Right kidney (tissue), 1 donor: ENCODE results near the gene STX10.
A peak's percentile ranks its signal among the peaks of the same experiment; 100 is the strongest.

Source experiments
- DNase-seq: peaks from one replicate; pipeline ENCODE4 v3.0.0-alpha.2; 2016

The STX10 gene

GRCh38 chr19:13120817-13121216 is 29.4 kb downstream of the STX10 start:
- DNase-seq = no peak

- no peak for DNase-seq
Observed at GRCh38 chr19:13120031-13120430, 30.1 kb downstream of the STX10 start.

GRCh38 chr19:13119627-13120026 is 30.5 kb downstream of the STX10 start:
- DNase-seq = no peak

- DNase-seq = peak; percentile 51
Observed at GRCh38 chr19:13118424-13119193, 31.6 kb downstream of the STX10 start.

- DNase-seq = peak; percentile 70
Observed at GRCh38 chr19:13117772-13118423, 32.3 kb downstream of the STX10 start, which contains the start of gene NACC1. NACC1 (plus strand) TSS chr19:13118264; CDS start chr19:13135208, 16,944 bp downstream.

- no peak for DNase-seq
Observed at GRCh38 chr19:13117176-13117771, 32.9 kb downstream of the STX10 start.

GRCh38 chr19:13116282-13117175 is 33.6 kb downstream of the STX10 start, which contains the start of gene TRMT1:
TRMT1 (minus strand) TSS chr19:13116740; CDS start chr19:13116399, 341 bp downstream.
- peak; percentile 81 for DNase-seq

GRCh38 chr19:13115936-13116281 is 34.3 kb downstream of the STX10 start:
- no peak for DNase-seq

- no peak for DNase-seq
Observed at GRCh38 chr19:13112555-13112954, 37.6 kb downstream of the STX10 start.

GRCh38 chr19:13110099-13110610 is 40.0 kb downstream of the STX10 start:
- DNase-seq = no peak

- no peak for DNase-seq
Observed at GRCh38 chr19:13109361-13110098, 40.6 kb downstream of the STX10 start.

- DNase-seq = no peak
Observed at GRCh38 chr19:13104848-13105711, 45.1 kb downstream of the STX10 start.

GRCh38 chr19:13104360-13104847 is 45.8 kb downstream of the STX10 start:
- DNase-seq = no peak

- DNase-seq = no peak
Observed at GRCh38 chr19:13103581-13104359, 46.4 kb downstream of the STX10 start.

GRCh38 chr19:13102666-13103580 is 47.3 kb downstream of the STX10 start, which contains the start of gene LYL1:
LYL1 (minus strand) TSS chr19:13102858; CDS start chr19:13101171, 1,687 bp downstream.
- DNase-seq = peak; percentile 63

GRCh38 chr19:13102416-13102665 is 47.8 kb downstream of the STX10 start:
- no peak for DNase-seq

- no peak for DNase-seq
Observed at GRCh38 chr19:13101590-13102415, 48.4 kb downstream of the STX10 start.
